Right lobe of liver (tissue), 6 donors: Measurements from ENCODE around the gene SNRNP200. TPM values are rescaled to one million over a fixed set of nuclear protein-coding genes. Genes with fewer than 3 reads are reported as not detected.
A peak's percentile ranks its signal among the peaks of the same experiment; 100 is the strongest.

Experiments
- ATAC-seq, 4 donors: fragments of 200-7000 bp; cut with Tn5 transposase; one replicate each; pipeline ENCODE4 v1.9.1; 2020; ENCODE audit warnings: mild to moderate bottlenecking in 4 of 4, moderate library complexity in 4 of 4
- DNase-seq, 3 donors: peaks; one replicate each; pipeline ENCODE4 v3.0.0-alpha.2; 2020
- H3K27ac ChIP-seq, 3 donors: fragments of 200-600 bp; one replicate each; pipeline ENCODE4 v1.8.0; 2022
- H3K27me3 ChIP-seq, 2 donors: fragments of 200-600 bp; one replicate each; pipeline ENCODE4 v1.8.0; 2022
- H3K36me3 ChIP-seq, 4 donors: fragments of 200-600 bp; sonication (generic) in 1 of 4; one replicate each; pipeline versions ENCODE4 v1.5.1 to v1.8.0; 2017 to 2022; ENCODE audit warnings: control low read depth in 1 of 4
- H3K4me1 ChIP-seq, 4 donors: fragments of 200-600 bp; sonication (generic) in 1 of 4; one replicate each; pipeline versions ENCODE4 v1.5.1 to v1.8.0; 2017 to 2022; ENCODE audit warnings: control low read depth in 1 of 4
- H3K4me3 ChIP-seq, 3 donors: fragments of 200-600 bp; one replicate each; pipeline ENCODE4 v1.8.0; 2022
- H3K9me3 ChIP-seq, 4 donors: fragments of 200-600 bp; sonication (generic) in 1 of 4; one replicate each; pipeline versions ENCODE4 v1.5.1 to v1.8.0; 2017 to 2022; ENCODE audit warnings: control low read depth in 1 of 4
- POLR2A ChIP-seq: fragments of 450-650 bp; IDR thresholded peaks from one replicate; pipeline ENCODE4 v1.6.1; 2017; ENCODE audit warnings: antibody characterized with exemption, mild to moderate bottlenecking
- WGBS: methylation state at CpG from one replicate; pipeline ENCODE4 v1.1.6; 2018; ENCODE audit warnings: low coverage, low lambda C conversion rate; ENCODE audit not compliant: insufficient coverage; ENCODE audit errors: missing lambda C conversion rate; 5-methylcytosine and 5-hydroxymethylcytosine counted together
- intact Hi-C, 2 donors: fragments of 100-400 bp; cut with DNase I; formaldehyde crosslinking; loops; one replicate each; pipeline versions ENCODE4 v1.11.2 to v1.14.1; 2022
- total RNA-seq, 6 experiments: library from RNA; depleted of rRNA in 2 of 6; stranded (reverse); fragments of >200 nt in 2 of 6; fragmentation: NEBNext Ultra II Directional in 3 of 6; extraction: Animal tissue kit (Norgen Biotek cat#: 25700) in 3 of 6; gene quantifications; one replicate each; pipeline versions ENCODE4 v1.1.0 to v1.2.4, GENCODE V29; 2016 to 2023
- TF ChIP-seq, protein P1 (sequence below), 4 donors: fragments of 200-600 bp in 3 of 4; fragments of 450-650 bp in 1 of 4; IDR thresholded peaks; one replicate each; pipeline versions ENCODE4 v1.5.1 to v1.8.0; 2016 to 2022; ENCODE audit warnings: antibody characterized with exemption in 4 of 4, mild to moderate bottlenecking in 2 of 4
- donor health status: DM: no; HTN: yes; CAD: no.
- donor health status: DM: no; HTN: no; CAD: no.
- donor health status: DM: no; HTN: no; CAD: no.
- donor health status: DM: no; HTN: yes; CAD: no.
- donor health status: DM: no; HTN: yes; CAD: no.

SNRNP200 gene
- total RNA-seq, 6 experiments from 2014 or later = 43.6 to 52.5 (median 46.8) TPM

DNA sequence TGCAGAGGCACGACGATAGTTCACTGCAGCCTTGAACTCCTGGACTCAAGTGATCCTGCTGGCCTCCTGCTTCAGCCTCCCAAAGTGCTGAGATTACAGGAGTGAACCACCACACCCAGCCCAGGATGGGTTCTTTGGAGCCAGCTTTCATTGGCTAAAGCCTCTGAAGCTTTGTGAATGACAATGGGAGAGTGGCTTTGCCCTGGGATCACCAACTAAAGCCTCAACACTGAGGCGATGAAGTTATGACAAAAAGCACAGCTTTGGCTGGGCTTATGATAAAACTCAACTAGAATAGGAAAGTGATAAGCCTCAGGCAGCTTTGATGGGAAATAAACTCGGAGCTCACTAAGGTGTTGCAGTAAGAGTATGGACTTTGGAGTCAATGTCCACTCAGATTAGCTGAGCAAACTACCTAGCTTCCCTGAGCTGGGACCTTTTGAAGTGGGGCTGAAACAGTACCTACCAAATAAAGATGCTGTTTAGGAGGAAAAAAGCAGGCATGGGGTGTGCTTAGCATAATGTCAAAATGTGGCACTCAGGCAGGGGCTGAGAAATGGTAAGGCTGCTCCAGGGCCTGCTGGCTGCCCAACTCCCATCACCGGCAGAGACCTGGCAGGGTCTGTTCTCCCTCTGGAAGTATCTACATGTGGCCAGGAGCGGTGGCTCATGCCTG is 43.9 kb downstream of the SNRNP200 start:
- H3K4me3 ChIP-seq = peak overlapping the region in 1 of 3 donors; percentile 11
- ATAC-seq (peak in 3 of 4 donors; percentile 12 to 35 (median 13)), DNase-seq (no peak)
- 34% methylated on average over 4 of the region's 6 CpGs for WGBS
- TF ChIP-seq, protein P1, sequence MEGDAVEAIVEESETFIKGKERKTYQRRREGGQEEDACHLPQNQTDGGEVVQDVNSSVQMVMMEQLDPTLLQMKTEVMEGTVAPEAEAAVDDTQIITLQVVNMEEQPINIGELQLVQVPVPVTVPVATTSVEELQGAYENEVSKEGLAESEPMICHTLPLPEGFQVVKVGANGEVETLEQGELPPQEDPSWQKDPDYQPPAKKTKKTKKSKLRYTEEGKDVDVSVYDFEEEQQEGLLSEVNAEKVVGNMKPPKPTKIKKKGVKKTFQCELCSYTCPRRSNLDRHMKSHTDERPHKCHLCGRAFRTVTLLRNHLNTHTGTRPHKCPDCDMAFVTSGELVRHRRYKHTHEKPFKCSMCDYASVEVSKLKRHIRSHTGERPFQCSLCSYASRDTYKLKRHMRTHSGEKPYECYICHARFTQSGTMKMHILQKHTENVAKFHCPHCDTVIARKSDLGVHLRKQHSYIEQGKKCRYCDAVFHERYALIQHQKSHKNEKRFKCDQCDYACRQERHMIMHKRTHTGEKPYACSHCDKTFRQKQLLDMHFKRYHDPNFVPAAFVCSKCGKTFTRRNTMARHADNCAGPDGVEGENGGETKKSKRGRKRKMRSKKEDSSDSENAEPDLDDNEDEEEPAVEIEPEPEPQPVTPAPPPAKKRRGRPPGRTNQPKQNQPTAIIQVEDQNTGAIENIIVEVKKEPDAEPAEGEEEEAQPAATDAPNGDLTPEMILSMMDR (IDR thresholded peaks at IDR 0.05) = no peak
- TF ChIP-seq POLR2A = no peak
- peaks cover 0 to under 1% (median 0%) of the 10 kb centered on the region in 4 donors for H3K36me3 ChIP-seq
- intact Hi-C loops = no loop called here
- peak overlapping the region; percentile 80 to 91 (median 87) for H3K27ac ChIP-seq
- H3K4me1 ChIP-seq = peaks cover 0 to 71% (median 35%) of the 10 kb centered on the region in 4 donors
- H3K27me3 ChIP-seq = no peaks in the 10 kb centered on the region
- no peaks in the 10 kb centered on the region for H3K9me3 ChIP-seq

DNA sequence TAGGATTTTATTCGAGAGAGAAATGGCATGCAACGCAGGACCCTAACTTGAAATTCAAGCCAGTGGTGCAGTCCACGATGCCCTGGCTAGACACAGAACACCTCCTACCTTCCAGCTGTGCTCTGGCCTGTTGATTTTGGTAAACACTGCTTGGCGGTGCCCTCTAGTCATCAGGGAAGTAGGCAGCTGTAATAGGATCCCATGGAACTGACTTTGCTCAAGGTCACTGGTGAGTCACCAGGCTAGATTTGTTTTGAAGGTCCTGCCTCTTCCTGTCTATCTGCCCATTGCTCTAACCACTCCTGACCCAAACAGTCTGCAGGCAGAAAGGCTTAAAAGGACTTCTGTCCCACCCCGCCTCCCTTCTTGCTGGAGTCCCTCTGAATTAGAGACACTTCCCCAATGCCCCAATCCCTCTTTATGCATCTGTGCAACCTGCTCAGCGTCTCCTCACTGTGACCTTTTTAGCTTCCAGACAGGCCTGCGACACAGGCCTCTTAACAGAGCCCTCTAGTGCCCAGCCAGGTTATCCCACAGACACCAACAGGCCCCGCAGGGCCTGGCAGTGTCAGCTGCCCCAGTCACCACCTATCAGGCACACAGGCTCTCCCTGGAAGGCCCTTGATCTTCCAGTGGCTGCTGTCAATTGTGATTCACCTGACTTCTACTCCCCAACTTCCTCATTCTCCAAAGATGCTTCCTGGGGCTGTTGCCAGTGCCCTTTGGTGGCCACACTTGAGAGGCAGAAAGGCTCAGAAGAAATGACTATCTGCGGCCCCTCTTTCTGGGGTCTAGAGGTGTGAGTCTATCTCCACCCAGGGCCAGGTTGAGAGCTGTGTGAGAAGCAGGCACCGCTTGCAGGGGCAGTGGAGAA is 44.7 kb downstream of the SNRNP200 start:
- H3K4me1 ChIP-seq = peaks cover 0 to 71% (median 35%) of the 10 kb centered on the region in 4 donors
- peaks cover 0 to 9% (median 1%) of the 10 kb centered on the region in 4 donors for H3K36me3 ChIP-seq
- peak; percentile 64 to 89 (median 78) for DNase-seq

DNA sequence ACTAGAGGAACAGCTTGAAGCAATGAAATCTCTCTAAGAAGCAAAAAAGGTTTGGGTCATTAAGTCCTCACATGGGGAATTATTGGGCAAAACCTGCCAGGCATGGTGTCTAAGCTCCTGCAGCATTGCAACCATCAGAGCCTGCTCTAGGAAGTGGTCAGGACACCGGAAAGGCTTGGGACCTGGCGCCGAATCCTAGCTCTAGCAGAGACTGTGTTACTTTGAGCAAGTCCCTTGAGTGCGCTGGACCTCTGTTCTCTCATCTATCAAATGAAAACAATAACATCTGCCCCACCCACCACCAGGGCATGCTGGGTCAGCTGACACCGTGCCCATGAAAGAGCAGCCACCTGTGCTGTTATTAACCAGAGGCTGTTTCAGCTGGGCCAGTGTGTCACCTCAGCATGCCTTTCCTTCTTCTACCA is 45.8 kb downstream of the SNRNP200 start:
- no peak for DNase-seq
- peaks cover 0 to 66% (median 34%) of the 10 kb centered on the region in 4 donors for H3K4me1 ChIP-seq

More for the DNA sequence above, 44.7 kb downstream of the SNRNP200 start:
- H3K27ac ChIP-seq = peak overlapping the region; percentile 80 to 91 (median 87)
- ATAC-seq = peak; percentile 81 to 92 (median 86)
- 25% methylated on average over 9 of the region's 10 CpGs for WGBS
- H3K27me3 ChIP-seq = no peaks in the 10 kb centered on the region
- TF ChIP-seq, protein P1 (IDR thresholded peaks at IDR 0.05) = peak in 3 of 4 donors; percentile 27 to 43 (median 32)
- TF ChIP-seq POLR2A = peak; percentile 70
- intact Hi-C loops = no loop called here
- H3K9me3 ChIP-seq = no peaks in the 10 kb centered on the region
- H3K4me3 ChIP-seq = no peak overlapping the region

More for the DNA sequence above, 45.8 kb downstream of the SNRNP200 start:
- 17% methylated on average over 1 of the region's 5 CpGs for WGBS
- peaks cover 0 to 20% (median 7%) of the 10 kb centered on the region in 4 donors for H3K36me3 ChIP-seq
- TF ChIP-seq, protein P1 (IDR thresholded peaks at IDR 0.05) = no peak
- TF ChIP-seq POLR2A = no peak
- ATAC-seq = peak; percentile 2 to 16 (median 8)
- intact Hi-C loops = no loop called here
- peak overlapping the region; percentile 80 to 91 (median 87) for H3K27ac ChIP-seq
- no peaks in the 10 kb centered on the region for H3K27me3 ChIP-seq
- no peak overlapping the region for H3K4me3 ChIP-seq
- no peaks in the 10 kb centered on the region for H3K9me3 ChIP-seq
